Measurements from ENCODE around the gene LRP1B. TPM values are rescaled to one million over a fixed set of nuclear protein-coding genes. Genes with fewer than 3 reads are reported as not detected.

The LRP1B gene
- total RNA-seq, 3 donors from 2014 or later, result 2.3 to 29.8 (median 21.8) TPM

- intact Hi-C loops (cut with DNase I; ENCODE audit: low total_unique reads), result no loop called here
- Histone ChIP-seq H3K4me1 (no peaks in the 10 kb centered on the region), H3K27me3 (no peaks in the 10 kb centered on the region), H3K4me3 (no peak overlapping the region), H3K36me3 (no peaks in the 10 kb centered on the region), H3K9me3 (no peaks in the 10 kb centered on the region), H3K27ac (no peak overlapping the region)
- TF ChIP-seq CTCF (IDR thresholded peaks at IDR 0.05), result no peak
- TF ChIP-seq POLR2A (IDR thresholded peaks at IDR 0.05), result no peak
- TF ChIP-seq POLR2AphosphoS5 (IDR thresholded peaks at IDR 0.05), result no peak
- no peak for DNase-seq (ENCODE audit: low spot score in 2 of 2)
Measured at GRCh38 chr2:141496810-141497209, 634.0 kb downstream of the LRP1B start.

- intact Hi-C loops (cut with DNase I; ENCODE audit: low total_unique reads), result no loop called here
- no peaks in the 10 kb centered on the region for H3K9me3 ChIP-seq
- H3K4me1 ChIP-seq, result no peaks in the 10 kb centered on the region
- H3K27me3 ChIP-seq, result no peaks in the 10 kb centered on the region
- DNase-seq (ENCODE audit: low spot score in 2 of 2), result no peak
- no peak for TF ChIP-seq POLR2AphosphoS5 (IDR thresholded peaks at IDR 0.05)
- TF ChIP-seq POLR2A (IDR thresholded peaks at IDR 0.05), result no peak
- no peak overlapping the region for H3K4me3 ChIP-seq
- H3K27ac ChIP-seq, result no peak overlapping the region
- no peaks in the 10 kb centered on the region for H3K36me3 ChIP-seq
Measured at GRCh38 chr2:141493936-141494335, 636.9 kb downstream of the LRP1B start.

- no peaks in the 10 kb centered on the region for H3K9me3 ChIP-seq
- intact Hi-C loops (cut with DNase I; ENCODE audit: low total_unique reads), result no loop called here
- H3K36me3 ChIP-seq, result no peaks in the 10 kb centered on the region
- H3K4me1 ChIP-seq, result no peaks in the 10 kb centered on the region
- no peaks in the 10 kb centered on the region for H3K27me3 ChIP-seq
- H3K27ac ChIP-seq, result no peak overlapping the region
- DNase-seq (ENCODE audit: low spot score in 2 of 2), result no peak
- TF ChIP-seq POLR2AphosphoS5 (IDR thresholded peaks at IDR 0.05), result no peak
- no peak for TF ChIP-seq CTCF (IDR thresholded peaks at IDR 0.05)
- TF ChIP-seq POLR2A (IDR thresholded peaks at IDR 0.05), result no peak
- H3K4me3 ChIP-seq, result no peak overlapping the region
Measured at GRCh38 chr2:141492816-141493215, 638.0 kb downstream of the LRP1B start.

- Histone ChIP-seq H3K36me3 (no peaks in the 10 kb centered on the region), H3K4me3 (no peak overlapping the region), H3K9me3 (no peaks in the 10 kb centered on the region), H3K4me1 (no peaks in the 10 kb centered on the region), H3K27ac (no peak overlapping the region), H3K27me3 (no peaks in the 10 kb centered on the region)
- intact Hi-C loops (cut with DNase I; ENCODE audit: low total_unique reads), result no loop called here
- no peak for DNase-seq (ENCODE audit: low spot score in 2 of 2)
- TF ChIP-seq POLR2A (IDR thresholded peaks at IDR 0.05), result no peak
- no peak for TF ChIP-seq CTCF (IDR thresholded peaks at IDR 0.05)
- TF ChIP-seq POLR2AphosphoS5 (IDR thresholded peaks at IDR 0.05), result no peak
Measured at GRCh38 chr2:141490886-141491285, 639.9 kb downstream of the LRP1B start.

GRCh38 chr2:141482697-141483096 is 648.1 kb downstream of the LRP1B start:
- no peak for DNase-seq (ENCODE audit: low spot score in 2 of 2)
- intact Hi-C loops (cut with DNase I; ENCODE audit: low total_unique reads), result no loop called here

More at GRCh38 chr2:141482697-141483096, 648.1 kb downstream of the LRP1B start:
- Histone ChIP-seq H3K36me3 (no peaks in the 10 kb centered on the region), H3K9me3 (no peaks in the 10 kb centered on the region), H3K4me1 (no peaks in the 10 kb centered on the region), H3K27ac (no peak overlapping the region), H3K27me3 (no peaks in the 10 kb centered on the region), H3K4me3 (no peak overlapping the region)
- TF ChIP-seq POLR2A (IDR thresholded peaks at IDR 0.05) (no peak), CTCF (IDR thresholded peaks at IDR 0.05) (no peak)

Measured in breast epithelium (tissue), 4 donors.